SK-N-SH (cell line): ENCODE measurements around the gene KPNA4. TPM values are rescaled to one million over a fixed set of nuclear protein-coding genes. Genes with fewer than 3 reads are reported as not detected.

ENCODE experiments used
- CTCF ChIA-PET: fragments of 300-600, 350-600 bp; formaldehyde crosslinking; extraction: SDS; loops from one replicate; lab custom pipeline; 2021; lab: Yijun Ruan, JAX
- POLR2A ChIA-PET: fragments of 350-600 bp; sonication (Branson Sonifier 250); formaldehyde crosslinking; extraction: SDS; loops from one replicate; lab custom pipeline; 2020; ENCODE audit warnings: antibody characterized with exemption, inconsistent platforms; lab: Yijun Ruan, JAX
- DNase-seq: peaks from one replicate; pipeline ENCODE4 v3.0.0; 2012
- H2AFZ ChIP-seq: fragments of 200-600 bp; sonication (generic); 2 replicates; pipeline ENCODE4 v1.8.1; 2016; ENCODE audit warnings: antibody characterized with exemption, mild to moderate bottlenecking, low read depth
- H3F3A ChIP-seq: fragments of 200-600 bp; sonication (generic); replicated peaks from 2 replicates; pipeline ENCODE3; 2016; ENCODE audit warnings: antibody characterized with exemption, mild to moderate bottlenecking; ENCODE audit not compliant: insufficient read depth
- H3K27ac ChIP-seq, 2 experiments: fragments of 200-500 bp in 1 of 2; fragments of 200-600 bp in 1 of 2; sonication (Bioruptor generic) in 1 of 2; sonication (generic), shearing (Covaris generic) in 1 of 2; 2 replicates each; pipeline versions ENCODE4 v1.5.1 to v1.6.1; 2014 to 2016; ENCODE audit warnings: low read depth in 2 of 2, inconsistent platforms in 1 of 2, low read length in 1 of 2, mild to moderate bottlenecking in 1 of 2, mixed read lengths in 1 of 2
- H3K27me3 ChIP-seq: fragments of 200-600 bp; sonication (generic), shearing (Covaris generic); 2 replicates; pipeline ENCODE4 v1.6.1; 2016; ENCODE audit warnings: mixed run types; ENCODE audit not compliant: insufficient read depth
- H3K36me3 ChIP-seq, 2 experiments: fragments of 200-500 bp in 1 of 2; fragments of 200-600 bp in 1 of 2; sonication (Bioruptor generic) in 1 of 2; sonication (generic) in 1 of 2; replicated peaks in 1 of 2; 2 replicates each; pipeline versions ENCODE3 to v1.5.1; 2014 to 2016; ENCODE audit warnings: low read length in 1 of 2, mild to moderate bottlenecking in 1 of 2; ENCODE audit not compliant: insufficient read depth in 2 of 2, control insufficient read depth in 1 of 2
- H3K4me1 ChIP-seq, 2 experiments: fragments of 200-500 bp in 1 of 2; fragments of 200-600 bp in 1 of 2; sonication (Bioruptor generic) in 1 of 2; sonication (generic), shearing (Covaris generic) in 1 of 2; 2 replicates each; pipeline versions ENCODE4 v1.5.1 to v1.6.1; 2014 to 2016; ENCODE audit warnings: low read depth in 1 of 2, low read length in 1 of 2, mixed run types in 1 of 2; ENCODE audit not compliant: insufficient read depth in 2 of 2, control insufficient read depth in 1 of 2
- H3K4me2 ChIP-seq: fragments of 200-600 bp; sonication (generic), shearing (Covaris generic); 2 replicates; pipeline ENCODE4 v1.6.1; 2017; ENCODE audit warnings: mixed run types
- H3K4me3 ChIP-seq, 2 experiments: fragments of 200-500 bp in 1 of 2; fragments of 200-600 bp in 1 of 2; sonication (Bioruptor generic) in 1 of 2; sonication (generic), shearing (Covaris generic) in 1 of 2; 2 replicates each; pipeline versions ENCODE4 v1.5.1 to v1.8.1; 2014 to 2016; ENCODE audit warnings: low read depth in 2 of 2, inconsistent platforms in 1 of 2, low read length in 1 of 2, mild to moderate bottlenecking in 1 of 2, mixed read lengths in 1 of 2, moderate library complexity in 1 of 2
- H3K79me2 ChIP-seq: fragments of 200-600 bp; sonication (generic); 2 replicates; pipeline ENCODE4 v1.8.1; 2017; ENCODE audit warnings: mild to moderate bottlenecking; ENCODE audit not compliant: insufficient read depth
- H3K9ac ChIP-seq: fragments of 200-600 bp; sonication (generic); 2 replicates; pipeline ENCODE4 v1.6.1; 2017; ENCODE audit warnings: mixed run types
- H3K9me2 ChIP-seq: fragments of 200-600 bp; sonication (generic); 2 replicates; pipeline ENCODE4 v1.6.1; 2017; ENCODE audit warnings: mixed run types
- H3K9me3 ChIP-seq: fragments of 200-600 bp; sonication (generic); 2 replicates; pipeline ENCODE4 v1.6.1; 2017; ENCODE audit warnings: mixed run types, mild to moderate bottlenecking, moderate library complexity
- H4K20me1 ChIP-seq: fragments of 200-600 bp; sonication (generic); 2 replicates; pipeline ENCODE4 v1.6.1; 2017; ENCODE audit warnings: mild to moderate bottlenecking, mixed run types; ENCODE audit not compliant: insufficient read depth
- EZH2phosphoT487 ChIP-seq: fragments of 200-600 bp; sonication (generic); IDR thresholded peaks from 2 replicates; pipeline ENCODE4 v1.6.1; 2017; ENCODE audit warnings: low read depth, mixed run types, mild to moderate bottlenecking, antibody characterized with exemption, moderate library complexity, borderline replicate concordance
- FOXM1 ChIP-seq: IDR thresholded peaks from 2 replicates; pipeline ENCODE4 v1.4.0; 2012; ENCODE audit warnings: low read depth, mild to moderate bottlenecking
- GATA2 ChIP-seq: sonication (generic); formaldehyde crosslinking; IDR thresholded peaks from 2 replicates; pipeline ENCODE4 v1.5.0; 2020; ENCODE audit warnings: mild to moderate bottlenecking, missing genetic modification reagents
- MEF2A ChIP-seq: IDR thresholded peaks from 2 replicates; pipeline ENCODE4 v1.4.0; 2012; ENCODE audit warnings: low read depth, borderline replicate concordance
- MXI1 ChIP-seq: IDR thresholded peaks from 2 replicates; pipeline ENCODE4 v1.6.1; 2012; ENCODE audit warnings: mild to moderate bottlenecking, low read depth, low read length, improper control_type of control experiment
- NRF1 ChIP-seq: IDR thresholded peaks from 2 replicates; pipeline ENCODE4 v1.6.1; 2012; ENCODE audit warnings: low read depth, mild to moderate bottlenecking, low read length
- RCOR1 ChIP-seq: fragments of 150-350 bp; IDR thresholded peaks from 2 replicates; pipeline ENCODE4 v1.6.1; 2017; ENCODE audit warnings: antibody characterized with exemption, low read length
- SMC3 ChIP-seq: IDR thresholded peaks from 2 replicates; pipeline ENCODE4 v1.6.1; 2012; ENCODE audit warnings: low read depth, low read length, improper control_type of control experiment
- TAF1 ChIP-seq: IDR thresholded peaks from 2 replicates; pipeline ENCODE4 v1.6.1; 2012; ENCODE audit warnings: low read depth, mild to moderate bottlenecking, low read length, moderate library complexity, borderline replicate concordance
- YY1 ChIP-seq: IDR thresholded peaks from 2 replicates; pipeline ENCODE4 v1.4.0; 2012; ENCODE audit warnings: low read depth, mild to moderate bottlenecking
- WGBS: methylation state at CpG from one replicate; pipeline ENCODE4 v1.1.6; 2017; ENCODE audit warnings: low lambda C conversion rate; 5-methylcytosine and 5-hydroxymethylcytosine counted together
- polyA plus RNA-seq, 3 experiments: library from polyadenylated mRNA; depleted of rRNA; stranded (reverse); fragments of >200 nt; gene quantifications; 2 replicates each; pipeline ENCODE4 v1.2.3, GENCODE V29; 2012
- TF ChIP-seq, protein P1 (sequence below): IDR thresholded peaks from 2 replicates; pipeline ENCODE4 v1.4.0; 2012; ENCODE audit warnings: low read depth, borderline replicate concordance
- TF ChIP-seq, protein P2 (sequence below): fragments of 150-350 bp; IDR thresholded peaks from 2 replicates; pipeline ENCODE4 v1.6.1; 2016; ENCODE audit warnings: mild to moderate bottlenecking, low read depth, low read length
- TF ChIP-seq, protein P3 (sequence below): IDR thresholded peaks from 2 replicates; pipeline ENCODE4 v1.4.0; 2012; ENCODE audit warnings: low read depth

The KPNA4 gene
- polyA plus RNA-seq, 1 of the 3 experiments (the other 2 are of a cell fraction) = 7.4 TPM

DNA sequence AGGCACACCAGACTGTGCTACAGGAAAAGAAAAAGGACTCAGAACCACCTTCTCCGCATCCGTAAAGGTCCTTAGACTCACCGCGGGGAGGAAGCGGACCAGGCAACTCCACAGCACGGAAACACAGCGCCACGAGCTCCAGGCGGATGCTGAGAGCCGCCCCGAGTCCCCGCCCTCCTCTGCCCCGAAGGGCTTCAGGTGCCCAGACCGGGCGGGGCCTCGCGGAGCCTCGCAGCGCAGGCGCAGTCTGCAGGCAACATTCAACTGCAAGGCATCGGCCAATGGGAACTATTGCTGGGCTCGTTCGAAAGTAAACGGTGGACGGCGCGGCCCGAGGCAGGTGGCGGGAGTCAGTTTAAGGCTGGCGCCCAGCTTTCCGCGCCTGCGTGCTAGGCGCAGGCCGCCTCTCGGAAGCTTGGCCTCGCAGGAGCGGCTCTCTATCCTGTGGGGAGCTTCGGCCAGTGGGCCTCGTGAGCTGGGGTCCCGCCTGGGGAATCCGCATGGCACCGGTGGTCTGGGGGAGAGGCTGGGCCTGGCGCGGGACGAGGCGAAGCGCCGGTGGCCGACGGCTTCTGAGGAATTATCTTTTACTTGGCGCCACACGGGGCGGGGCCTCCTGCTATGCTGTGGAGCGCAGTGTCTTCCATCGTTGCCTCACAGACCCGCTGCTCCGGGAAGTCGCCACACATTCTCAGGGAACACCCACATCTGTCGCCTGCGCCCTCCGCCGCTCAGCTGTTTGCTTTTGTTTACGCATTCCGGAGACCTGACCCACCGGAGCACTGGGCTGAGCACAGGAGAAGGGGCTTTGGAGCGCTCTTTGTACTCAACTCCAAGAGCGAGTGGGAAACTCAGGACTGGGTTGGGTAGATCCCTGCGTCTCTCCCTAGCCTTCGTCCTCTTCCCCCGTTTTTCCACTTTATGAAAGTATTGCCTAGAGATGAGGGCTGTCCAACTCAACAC is 115.5 kb downstream of the KPNA4 start, which contains the start of gene TRIM59 (continued):
- TF ChIP-seq SMC3 = no peak; the same call in 1 of the 2 replicates
- TF ChIP-seq RCOR1 = no peak
- no peak for TF ChIP-seq GATA2 (CRISPR knock-in tag)
- peak; percentile 100 for TF ChIP-seq FOXM1
- TF ChIP-seq, protein P1, sequence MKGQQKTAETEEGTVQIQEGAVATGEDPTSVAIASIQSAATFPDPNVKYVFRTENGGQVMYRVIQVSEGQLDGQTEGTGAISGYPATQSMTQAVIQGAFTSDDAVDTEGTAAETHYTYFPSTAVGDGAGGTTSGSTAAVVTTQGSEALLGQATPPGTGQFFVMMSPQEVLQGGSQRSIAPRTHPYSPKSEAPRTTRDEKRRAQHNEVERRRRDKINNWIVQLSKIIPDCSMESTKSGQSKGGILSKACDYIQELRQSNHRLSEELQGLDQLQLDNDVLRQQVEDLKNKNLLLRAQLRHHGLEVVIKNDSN = no peak
- peak; percentile 50 for TF ChIP-seq MXI1
- TF ChIP-seq TAF1 = peak; percentile 76; the same call in 1 of the 2 replicates
- TF ChIP-seq MEF2A = no peak
- TF ChIP-seq, protein P2, sequence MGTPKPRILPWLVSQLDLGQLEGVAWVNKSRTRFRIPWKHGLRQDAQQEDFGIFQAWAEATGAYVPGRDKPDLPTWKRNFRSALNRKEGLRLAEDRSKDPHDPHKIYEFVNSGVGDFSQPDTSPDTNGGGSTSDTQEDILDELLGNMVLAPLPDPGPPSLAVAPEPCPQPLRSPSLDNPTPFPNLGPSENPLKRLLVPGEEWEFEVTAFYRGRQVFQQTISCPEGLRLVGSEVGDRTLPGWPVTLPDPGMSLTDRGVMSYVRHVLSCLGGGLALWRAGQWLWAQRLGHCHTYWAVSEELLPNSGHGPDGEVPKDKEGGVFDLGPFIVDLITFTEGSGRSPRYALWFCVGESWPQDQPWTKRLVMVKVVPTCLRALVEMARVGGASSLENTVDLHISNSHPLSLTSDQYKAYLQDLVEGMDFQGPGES = no peak
- peak; percentile 78 for TF ChIP-seq NRF1
- TF ChIP-seq EZH2phosphoT487 = no peak

DNA sequence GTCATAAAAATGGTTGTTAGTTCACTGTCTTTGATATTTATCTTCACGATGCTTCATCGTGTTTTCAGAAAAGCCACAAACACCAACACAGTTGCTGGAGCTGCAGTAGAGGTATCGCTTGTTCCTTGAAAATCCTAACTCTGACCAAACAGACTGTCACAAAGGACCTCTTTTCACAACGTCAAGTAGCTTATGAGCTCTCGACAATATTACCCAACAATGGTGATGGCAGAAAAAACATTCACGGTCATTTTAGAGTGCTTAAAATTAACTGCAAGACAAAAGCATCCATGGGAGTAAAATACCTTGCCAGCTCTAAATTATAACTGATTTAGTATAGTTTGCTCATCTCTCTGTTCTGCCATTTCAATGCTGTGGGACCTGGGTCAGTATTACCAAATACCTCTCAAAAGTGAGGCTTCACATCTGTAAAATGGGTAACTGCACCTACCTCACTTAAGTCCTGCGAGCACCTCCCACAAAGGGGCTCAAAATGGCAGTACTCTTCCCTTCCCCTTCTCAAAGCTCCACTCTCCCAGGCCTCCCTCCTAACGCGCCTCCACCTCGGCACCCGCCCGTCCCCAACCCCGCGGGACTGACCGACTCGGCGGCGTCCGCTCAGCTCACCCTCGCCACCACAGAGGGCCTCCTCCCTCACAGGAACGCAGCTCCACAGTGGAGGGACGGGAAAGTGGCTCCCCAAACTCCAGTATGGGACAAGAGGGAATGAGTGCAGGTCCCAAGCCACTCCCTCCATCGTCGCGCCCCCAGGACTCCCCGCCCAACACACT is 116.3 kb downstream of the KPNA4 start:
- TF ChIP-seq, protein P3, sequence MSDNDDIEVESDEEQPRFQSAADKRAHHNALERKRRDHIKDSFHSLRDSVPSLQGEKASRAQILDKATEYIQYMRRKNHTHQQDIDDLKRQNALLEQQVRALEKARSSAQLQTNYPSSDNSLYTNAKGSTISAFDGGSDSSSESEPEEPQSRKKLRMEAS = no peak
- TF ChIP-seq YY1 = peak; percentile 81
- TF ChIP-seq RCOR1 = peak; percentile 6; the same call in 1 of the 2 replicates
- Histone ChIP-seq H3K4me1 (peaks cover 10 to 19% of the 10 kb centered on the region in 2 experiments), H4K20me1 (no peaks in the 10 kb centered on the region), H3K9me3 (no peaks in the 10 kb centered on the region), H2AFZ (peak overlapping the region; percentile 76), H3K4me2 (peak overlapping the region; percentile 65), H3K36me3 (peaks cover 3 to 10% of the 10 kb centered on the region in 2 experiments), H3K27ac (peak overlapping the region; percentile 92 to 96), H3F3A (peaks cover 33% of the 10 kb centered on the region), H3K79me2 (peaks cover 52% of the 10 kb centered on the region), H3K4me3 (peak overlapping the region; percentile 71 to 73), H3K9ac (peak overlapping the region; percentile 88), H3K9me2 (no peaks in the 10 kb centered on the region), H3K27me3 (no peaks in the 10 kb centered on the region)
- CTCF ChIA-PET = interaction anchor here (0.8 to 1.8 kb wide), 6 partner anchors 9 to 417 kb away, joined by 3 to 7 read pairs (median 4); no protein-coding TSS in a partner anchor
- 2% methylated on average over 18 of the region's 26 CpGs for WGBS
- peak; percentile 37 for DNase-seq
- POLR2A ChIA-PET = interaction anchor here (0.6 to 1.3 kb wide), 4 partner anchors 14 to 309 kb away, joined by 3 read pairs; partner anchors contain the start of gene SMC4
